Tongue (tissue), 2 donors: ENCODE data around the gene IFNA16. TPM values are rescaled to one million over a fixed set of nuclear protein-coding genes. Genes with fewer than 3 reads are reported as not detected.
"Not testable (repeated sequence)": the region's sequence is repeated elsewhere in the genome, so short reads cannot be mapped to it uniquely, and the experiment has no call there.

ENCODE experiments used
- DNase-seq: peaks from one replicate; pipeline ENCODE4 v3.0.0-alpha.2; 2015
- total RNA-seq: library from RNA; depleted of rRNA; stranded (reverse); fragments of >200 nt; gene quantifications from one replicate; pipeline ENCODE4 v1.2.3, GENCODE V29; 2014

Gene IFNA16
- not detected for total RNA-seq

GRCh38 chr9:21217211-21217610 lies at the start of gene IFNA16:
IFNA16 (minus strand) TSS chr9:21217311; CDS start chr9:21217305, 6 bp downstream.
- not testable (repeated sequence) for DNase-seq

DNA sequence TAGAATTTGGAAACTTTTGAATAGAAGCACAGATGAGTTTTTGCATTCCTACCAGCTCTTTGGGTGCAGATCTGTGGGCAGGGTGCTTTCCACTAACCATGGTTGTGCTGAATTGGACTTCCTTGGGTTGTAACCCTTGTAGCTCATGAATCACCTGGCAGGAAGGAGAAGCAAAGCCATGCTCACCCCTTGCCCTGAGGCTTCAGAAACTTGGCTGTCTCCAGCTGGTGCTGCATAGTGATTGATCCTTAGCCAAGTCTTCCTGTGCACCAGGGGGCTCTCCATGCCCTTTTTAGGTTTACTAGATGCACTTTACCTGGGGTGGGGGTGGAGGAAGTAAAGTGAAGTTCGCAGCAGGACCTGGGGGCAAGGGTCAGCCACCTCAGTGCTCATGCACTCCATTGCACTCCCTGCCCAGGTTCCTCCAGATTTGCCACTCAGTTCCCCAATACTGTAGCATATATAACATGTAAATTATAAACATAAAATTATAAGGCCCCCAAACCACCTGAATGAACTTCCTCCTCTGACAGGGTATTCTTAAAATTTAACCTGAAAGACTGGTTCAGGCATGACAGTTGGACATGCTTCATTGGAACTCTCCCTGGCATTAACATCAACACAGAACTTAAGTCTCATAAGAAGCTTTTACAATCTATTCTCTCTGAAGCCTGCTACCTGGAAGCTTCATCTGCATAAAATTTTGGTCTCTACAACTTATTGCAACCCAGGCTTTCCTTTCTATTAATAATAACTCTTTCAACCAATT lies 48.5 kb upstream of the IFNA16 start:
- peak; percentile 4 for DNase-seq

DNA sequence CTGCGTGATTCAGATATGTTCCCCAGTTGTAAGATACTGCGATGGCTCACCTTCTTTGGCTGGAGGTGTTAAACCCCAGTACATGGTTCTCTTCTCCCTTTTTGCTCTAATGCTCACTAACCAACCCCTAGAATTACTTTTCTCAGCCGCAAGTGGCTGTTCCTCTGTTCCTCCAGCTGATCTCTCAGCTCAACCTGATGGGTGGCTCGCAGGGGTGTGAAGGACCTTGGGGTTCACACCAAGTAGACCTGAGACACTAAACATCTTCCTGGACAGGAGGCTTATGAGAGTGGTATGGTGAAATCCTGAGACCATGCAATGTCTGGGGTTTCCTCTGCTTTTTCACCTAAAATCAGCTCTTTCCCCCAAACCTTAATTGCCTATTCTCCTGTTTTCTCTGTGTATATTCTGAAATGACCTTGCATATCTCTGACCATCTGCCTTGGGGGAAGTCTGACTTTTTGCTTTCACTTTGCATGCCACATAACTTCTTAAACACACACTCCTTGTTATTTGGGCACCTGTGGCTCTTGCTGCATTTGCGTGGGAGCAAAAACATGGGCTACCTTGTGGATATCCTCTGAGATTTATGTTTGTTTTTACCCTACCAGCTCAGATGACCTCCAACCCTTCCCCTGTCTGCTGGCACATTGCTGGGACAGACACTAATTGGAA lies 38.6 kb upstream of the IFNA16 start:
- DNase-seq: no peak

GRCh38 chr9:21252721-21253547 lies 35.8 kb upstream of the IFNA16 start:
- DNase-seq: peak; percentile 40

DNA sequence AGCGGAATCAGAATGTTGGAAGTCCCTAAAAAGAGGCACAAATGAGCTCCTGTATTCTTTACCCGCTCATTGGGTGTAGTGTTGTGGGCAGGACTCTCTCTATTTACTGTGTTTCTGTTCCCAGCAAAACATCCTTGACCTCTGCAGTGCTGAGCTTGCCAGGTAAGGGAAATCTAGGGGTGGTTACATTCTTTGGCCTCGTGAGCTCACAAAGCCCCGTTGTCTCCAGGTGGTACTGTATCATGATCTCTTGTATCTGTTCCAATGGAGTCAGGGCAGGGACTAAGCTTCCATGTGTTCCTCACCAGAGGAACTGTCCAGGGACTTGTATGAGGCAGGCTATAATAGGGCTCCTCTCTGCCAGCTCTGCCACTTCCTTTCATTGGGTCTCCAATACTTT lies 34.5 kb upstream of the IFNA16 start:
- no peak for DNase-seq

- no peak for DNase-seq
These were observed 34.1 kb upstream of the IFNA16 start for GRCh38 chr9:21251190-21251589.

- no peak for DNase-seq
These were observed 27.7 kb upstream of the IFNA16 start for GRCh38 chr9:21244836-21245235.

DNA sequence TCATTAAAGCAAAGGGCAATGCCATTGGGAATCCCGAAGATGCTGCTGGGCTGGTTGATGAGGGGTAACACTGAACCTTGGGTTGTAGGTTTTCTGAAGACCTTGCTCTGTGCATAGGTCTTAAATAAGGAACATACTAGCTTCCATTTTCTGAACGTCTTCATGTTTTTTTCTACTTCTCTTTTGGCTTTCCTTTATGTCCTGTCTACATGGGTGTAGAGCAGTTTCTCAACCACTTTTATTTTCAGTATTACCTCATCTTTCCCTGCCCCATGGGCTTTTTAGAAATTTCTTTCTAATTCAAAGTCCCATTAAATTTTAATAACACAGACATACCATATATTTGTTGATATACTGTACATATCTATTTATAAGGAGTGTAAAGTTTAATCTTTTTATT lies 22.8 kb upstream of the IFNA16 start, which contains the start of gene IFNA14:
IFNA14 (minus strand) TSS at position 95 of the 400 bp plus-strand sequence; CDS start at position 25, 70 bp downstream.
- no peak for DNase-seq

- not testable (repeated sequence) for DNase-seq
These were observed 19.2 kb upstream of the IFNA16 start for GRCh38 chr9:21236360-21236714.

GRCh38 chr9:21235468-21236359 lies 18.6 kb upstream of the IFNA16 start:
- peak; percentile 44 for DNase-seq

DNA sequence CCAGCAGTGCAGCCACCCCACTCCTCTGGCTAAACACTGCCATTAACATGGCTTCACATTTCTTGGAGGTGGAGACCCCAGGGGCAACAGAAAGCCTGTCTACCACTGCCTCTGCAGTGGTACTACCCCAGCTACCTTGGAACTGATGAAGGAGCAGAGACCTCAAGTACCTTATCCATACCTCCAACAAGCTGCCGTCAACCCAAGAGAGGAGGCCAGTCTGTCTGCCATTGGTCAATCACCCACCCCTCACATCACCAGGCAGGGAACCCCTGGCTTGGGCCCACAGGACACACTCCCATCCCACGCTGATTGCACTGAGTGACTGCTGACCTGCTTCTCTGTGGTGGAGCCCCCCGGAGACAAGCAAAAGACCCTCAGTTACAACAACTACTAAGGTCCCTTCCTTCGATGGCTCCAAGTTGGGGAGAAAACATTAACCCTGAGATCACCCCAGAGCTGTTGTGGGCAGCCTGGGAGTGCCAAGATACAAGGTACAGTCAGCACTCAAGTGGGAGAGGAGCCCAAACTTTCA lies 17.1 kb upstream of the IFNA16 start:
- no peak for DNase-seq

DNA sequence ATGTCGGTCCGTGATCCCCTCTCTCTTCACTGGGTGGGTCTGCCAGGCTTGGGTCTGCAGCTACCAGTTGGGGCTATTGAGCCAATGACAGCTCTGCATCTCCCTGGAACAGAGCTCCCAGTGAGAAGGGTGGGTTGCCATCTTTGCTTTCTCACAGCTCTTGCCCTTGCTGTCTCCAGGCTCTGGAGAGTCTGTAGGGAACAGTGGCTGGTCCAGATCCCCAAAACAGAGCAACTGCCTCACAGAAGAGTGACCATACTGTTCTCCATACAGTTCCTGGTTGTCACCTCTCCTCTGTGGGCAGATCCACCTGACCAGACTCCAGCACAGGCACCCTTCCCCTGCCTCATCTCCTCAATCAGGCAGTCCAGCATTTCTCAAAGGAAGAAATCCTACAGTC lies 16.1 kb upstream of the IFNA16 start:
- DNase-seq: no peak

DNA sequence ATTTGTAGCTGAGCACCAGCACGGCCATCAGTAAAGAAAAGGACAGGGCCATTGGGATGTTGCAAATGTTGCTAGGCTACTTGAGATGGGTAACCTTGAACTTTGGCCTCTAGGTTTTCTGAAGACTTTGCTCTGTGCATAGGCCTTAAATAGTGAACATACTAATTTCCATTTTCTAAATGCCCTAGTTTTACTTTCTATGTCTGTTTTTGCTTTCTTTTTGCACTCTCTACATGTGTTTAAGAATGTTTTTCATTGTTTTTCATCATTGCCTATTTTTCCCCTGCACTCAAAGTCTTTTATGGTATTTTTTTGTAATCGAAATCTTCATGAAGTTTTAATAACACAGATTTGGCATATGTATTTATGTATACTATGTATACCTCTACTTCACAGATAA lies 11.0 kb upstream of the IFNA16 start, which contains the start of gene IFNA17:
IFNA17 (minus strand) TSS at position 101 of the 400 bp plus-strand sequence; CDS start at position 52, 49 bp downstream.
- no peak for DNase-seq

GRCh38 chr9:21213411-21214326 lies 3.4 kb downstream of the IFNA16 start:
- DNase-seq: not testable (repeated sequence)

- not testable (repeated sequence) for DNase-seq
These were observed 5.0 kb downstream of the IFNA16 start for GRCh38 chr9:21212160-21212559.

DNA sequence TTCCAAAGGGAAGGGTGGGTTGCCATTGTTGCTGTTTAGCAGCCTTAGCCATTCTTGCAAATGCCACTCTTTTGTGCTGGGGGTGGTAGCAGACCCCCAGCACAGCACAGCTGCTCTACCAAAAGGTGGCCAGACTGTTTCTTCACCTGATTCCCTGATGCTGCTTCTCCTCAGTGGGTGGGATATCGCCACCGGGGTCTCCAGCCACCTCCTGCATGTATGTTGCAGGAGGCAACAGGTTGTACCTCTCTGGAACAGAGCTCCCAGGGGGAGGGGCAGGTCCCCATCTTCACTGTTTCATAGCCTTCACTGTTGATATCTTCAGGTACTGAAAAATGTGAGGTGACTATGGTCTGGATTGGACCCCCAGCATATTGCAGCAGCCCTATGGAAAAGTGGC lies 6.3 kb downstream of the IFNA16 start:
- not testable (repeated sequence) for DNase-seq

GRCh38 chr9:21210311-21210710 lies 6.8 kb downstream of the IFNA16 start:
- no peak for DNase-seq

DNA sequence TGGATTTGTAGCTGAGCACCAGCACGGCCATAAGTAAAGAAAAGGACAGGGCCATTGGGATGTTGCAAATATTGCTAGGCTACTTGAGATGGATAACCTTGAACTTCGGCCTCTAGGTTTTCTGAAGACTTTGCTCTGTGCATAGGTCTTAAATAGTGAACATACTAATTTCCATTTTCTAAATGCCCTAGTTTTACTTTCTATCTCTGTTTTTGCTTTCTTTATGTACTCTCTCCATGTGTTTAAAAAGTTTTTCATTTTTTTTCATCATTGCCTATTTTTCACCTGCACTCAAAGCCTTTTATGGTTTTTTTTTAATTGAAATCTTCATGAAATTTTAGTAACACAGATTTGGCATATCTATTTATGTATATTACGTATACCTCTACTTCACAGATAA lies 10.1 kb downstream of the IFNA16 start, which contains the start of gene IFNA10:
IFNA10 (minus strand) TSS at position 101 of the 400 bp plus-strand sequence; CDS start at position 55, 46 bp downstream.
- DNase-seq: not testable (repeated sequence)

DNA sequence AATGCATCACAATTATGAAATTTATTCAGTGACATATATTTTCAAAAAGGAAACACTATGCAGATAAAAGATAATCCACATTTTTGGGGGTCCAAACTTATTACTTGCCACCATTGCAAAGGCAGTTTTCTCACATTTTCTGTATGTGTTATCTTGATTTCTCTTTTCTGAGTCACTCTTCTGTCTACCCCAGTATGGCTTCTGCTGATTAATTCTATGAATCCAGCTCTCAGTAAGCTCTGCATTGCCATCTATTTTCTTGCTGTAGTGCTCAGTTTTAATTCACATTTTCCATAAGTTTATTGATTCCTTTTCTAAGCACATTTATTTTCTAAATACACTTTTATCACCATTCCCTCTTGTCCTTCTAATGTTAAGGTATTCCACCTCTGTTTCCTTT lies 11.9 kb downstream of the IFNA16 start:
- DNase-seq: no peak

- not testable (repeated sequence) for DNase-seq
These were observed 15.0 kb downstream of the IFNA16 start, which contains the start of gene IFNA7 for GRCh38 chr9:21202105-21202504. IFNA7 (minus strand) TSS chr9:21202205; CDS start chr9:21202165, 40 bp downstream.
